H1 (cell line): ENCODE results near the gene TMEM30A. TPM values are rescaled to one million over a fixed set of nuclear protein-coding genes. Genes with fewer than 3 reads are reported as not detected.

Experiments used
- BACH1 ChIP-seq: IDR thresholded peaks from 2 replicates; pipeline ENCODE4 v1.6.1; 2012; ENCODE audit warnings: low read length, improper control_type of control experiment
- EGR1 ChIP-seq: IDR thresholded peaks from 2 replicates; pipeline ENCODE4 v1.6.1; 2011; ENCODE audit warnings: low read depth, low read length, borderline replicate concordance
- EZH2 ChIP-seq: fragments of 200-600 bp; sonication (generic); IDR thresholded peaks from 2 replicates; pipeline ENCODE4 v1.7.1; 2012; ENCODE audit warnings: low read depth, mild to moderate bottlenecking, moderate library complexity, low read length, inconsistent platforms; ENCODE audit not compliant: severe bottlenecking
- HDAC6 ChIP-seq: IDR thresholded peaks from one replicate; pipeline ENCODE4 v1.7.1; 2012; ENCODE audit warnings: low read depth, mild to moderate bottlenecking, inconsistent platforms, low read length, moderate library complexity
- RAD21 ChIP-seq, 2 experiments: IDR thresholded peaks in 1 of 2; conservative IDR thresholded peaks in 1 of 2; 2 replicates each; pipeline ENCODE4 v1.6.1; 2011; ENCODE audit warnings: low read depth in 2 of 2, low read length in 2 of 2, improper control_type of control experiment in 1 of 2, inconsistent platforms in 1 of 2, mild to moderate bottlenecking in 1 of 2, moderate library complexity in 1 of 2
- TEAD4 ChIP-seq: IDR thresholded peaks from 2 replicates; pipeline ENCODE4 v1.6.1; 2012; ENCODE audit warnings: low read depth, low read length, inconsistent platforms, mixed read lengths
- polyA plus RNA-seq, 7 experiments: library from polyadenylated mRNA; depleted of rRNA in 3 of 7; stranded (reverse) in 5 of 7; unstranded in 2 of 7; fragments of >200 nt in 5 of 7; fragments of 200-250 nt in 2 of 7; gene quantifications; 1 replicate in 5 of 7; 2 replicates in 1 of 7; 4 replicates in 1 of 7; pipeline versions ENCODE4 v1.2.1 to v1.2.3, GENCODE V29; 2011 to 2013; ENCODE audit warnings: missing spikeins in 2 of 7, mixed read lengths in 2 of 7
- total RNA-seq: library from RNA; stranded (reverse); fragmentation: NEBNext Ultra II Directional; extraction: Animal tissue kit (Norgen Biotek cat#: 25700); gene quantifications from 2 replicates; pipeline ENCODE4 v1.2.1, GENCODE V29; 2021
- TF ChIP-seq, protein P1 (sequence below): fragments of 300-600 bp; sonication (generic); IDR thresholded peaks from 2 replicates; pipeline ENCODE4 v1.7.1; 2012; ENCODE audit warnings: low read length, moderate library complexity, mild to moderate bottlenecking, inconsistent platforms; ENCODE audit not compliant: insufficient replicate concordance
- TF ChIP-seq, protein P2 (sequence below): IDR thresholded peaks from 2 replicates; pipeline ENCODE4 v1.6.1; 2012; ENCODE audit warnings: inconsistent platforms

TMEM30A gene
- total and polyA plus RNA-seq, 2 of the 8 experiments (the other 6 are each of a cell fraction or from before 2014, with no cell fraction given): 10.5 to 71.0 TPM

DNA sequence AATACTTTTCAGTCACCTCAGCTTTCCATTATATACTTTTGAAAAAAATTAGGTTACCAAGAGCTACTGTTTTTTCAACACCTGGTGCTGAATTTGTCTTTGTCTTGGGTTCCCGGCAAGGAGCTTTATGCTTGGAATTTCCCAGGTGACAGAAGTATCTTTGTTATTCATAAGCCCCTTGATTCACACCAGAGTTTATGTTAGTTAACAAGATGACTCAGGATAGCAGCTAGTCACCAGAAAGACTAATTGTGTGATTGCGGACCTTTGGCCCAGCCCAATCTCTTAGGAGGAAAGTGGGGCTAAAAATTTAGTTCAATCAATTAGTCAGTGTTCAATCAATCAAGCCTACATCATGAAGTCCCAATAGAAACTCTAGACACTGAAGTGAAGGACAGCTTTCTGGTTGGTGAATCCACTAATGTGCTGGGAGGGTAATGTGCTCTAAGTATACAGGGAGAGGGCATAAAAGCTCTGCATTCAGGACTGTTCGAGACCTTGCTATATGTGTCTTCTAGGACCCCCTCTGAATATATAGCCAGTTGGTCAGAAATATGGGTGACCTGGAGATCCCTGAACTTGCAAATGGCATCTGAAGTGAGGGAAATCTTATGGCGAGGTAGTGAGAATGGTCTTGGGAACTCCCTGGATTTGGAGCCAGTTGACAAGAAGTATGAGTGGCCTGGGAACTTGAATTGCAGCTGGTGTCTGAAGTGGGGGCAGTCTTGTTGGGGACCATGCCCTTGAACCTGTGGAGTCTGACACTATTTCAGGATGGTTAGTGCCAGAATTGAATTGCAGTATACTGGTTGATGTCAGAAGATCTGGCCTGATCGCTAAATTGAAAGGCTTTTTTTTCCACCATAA, 16.2 kb downstream of the TMEM30A start (continued):
- TF ChIP-seq, protein P1, sequence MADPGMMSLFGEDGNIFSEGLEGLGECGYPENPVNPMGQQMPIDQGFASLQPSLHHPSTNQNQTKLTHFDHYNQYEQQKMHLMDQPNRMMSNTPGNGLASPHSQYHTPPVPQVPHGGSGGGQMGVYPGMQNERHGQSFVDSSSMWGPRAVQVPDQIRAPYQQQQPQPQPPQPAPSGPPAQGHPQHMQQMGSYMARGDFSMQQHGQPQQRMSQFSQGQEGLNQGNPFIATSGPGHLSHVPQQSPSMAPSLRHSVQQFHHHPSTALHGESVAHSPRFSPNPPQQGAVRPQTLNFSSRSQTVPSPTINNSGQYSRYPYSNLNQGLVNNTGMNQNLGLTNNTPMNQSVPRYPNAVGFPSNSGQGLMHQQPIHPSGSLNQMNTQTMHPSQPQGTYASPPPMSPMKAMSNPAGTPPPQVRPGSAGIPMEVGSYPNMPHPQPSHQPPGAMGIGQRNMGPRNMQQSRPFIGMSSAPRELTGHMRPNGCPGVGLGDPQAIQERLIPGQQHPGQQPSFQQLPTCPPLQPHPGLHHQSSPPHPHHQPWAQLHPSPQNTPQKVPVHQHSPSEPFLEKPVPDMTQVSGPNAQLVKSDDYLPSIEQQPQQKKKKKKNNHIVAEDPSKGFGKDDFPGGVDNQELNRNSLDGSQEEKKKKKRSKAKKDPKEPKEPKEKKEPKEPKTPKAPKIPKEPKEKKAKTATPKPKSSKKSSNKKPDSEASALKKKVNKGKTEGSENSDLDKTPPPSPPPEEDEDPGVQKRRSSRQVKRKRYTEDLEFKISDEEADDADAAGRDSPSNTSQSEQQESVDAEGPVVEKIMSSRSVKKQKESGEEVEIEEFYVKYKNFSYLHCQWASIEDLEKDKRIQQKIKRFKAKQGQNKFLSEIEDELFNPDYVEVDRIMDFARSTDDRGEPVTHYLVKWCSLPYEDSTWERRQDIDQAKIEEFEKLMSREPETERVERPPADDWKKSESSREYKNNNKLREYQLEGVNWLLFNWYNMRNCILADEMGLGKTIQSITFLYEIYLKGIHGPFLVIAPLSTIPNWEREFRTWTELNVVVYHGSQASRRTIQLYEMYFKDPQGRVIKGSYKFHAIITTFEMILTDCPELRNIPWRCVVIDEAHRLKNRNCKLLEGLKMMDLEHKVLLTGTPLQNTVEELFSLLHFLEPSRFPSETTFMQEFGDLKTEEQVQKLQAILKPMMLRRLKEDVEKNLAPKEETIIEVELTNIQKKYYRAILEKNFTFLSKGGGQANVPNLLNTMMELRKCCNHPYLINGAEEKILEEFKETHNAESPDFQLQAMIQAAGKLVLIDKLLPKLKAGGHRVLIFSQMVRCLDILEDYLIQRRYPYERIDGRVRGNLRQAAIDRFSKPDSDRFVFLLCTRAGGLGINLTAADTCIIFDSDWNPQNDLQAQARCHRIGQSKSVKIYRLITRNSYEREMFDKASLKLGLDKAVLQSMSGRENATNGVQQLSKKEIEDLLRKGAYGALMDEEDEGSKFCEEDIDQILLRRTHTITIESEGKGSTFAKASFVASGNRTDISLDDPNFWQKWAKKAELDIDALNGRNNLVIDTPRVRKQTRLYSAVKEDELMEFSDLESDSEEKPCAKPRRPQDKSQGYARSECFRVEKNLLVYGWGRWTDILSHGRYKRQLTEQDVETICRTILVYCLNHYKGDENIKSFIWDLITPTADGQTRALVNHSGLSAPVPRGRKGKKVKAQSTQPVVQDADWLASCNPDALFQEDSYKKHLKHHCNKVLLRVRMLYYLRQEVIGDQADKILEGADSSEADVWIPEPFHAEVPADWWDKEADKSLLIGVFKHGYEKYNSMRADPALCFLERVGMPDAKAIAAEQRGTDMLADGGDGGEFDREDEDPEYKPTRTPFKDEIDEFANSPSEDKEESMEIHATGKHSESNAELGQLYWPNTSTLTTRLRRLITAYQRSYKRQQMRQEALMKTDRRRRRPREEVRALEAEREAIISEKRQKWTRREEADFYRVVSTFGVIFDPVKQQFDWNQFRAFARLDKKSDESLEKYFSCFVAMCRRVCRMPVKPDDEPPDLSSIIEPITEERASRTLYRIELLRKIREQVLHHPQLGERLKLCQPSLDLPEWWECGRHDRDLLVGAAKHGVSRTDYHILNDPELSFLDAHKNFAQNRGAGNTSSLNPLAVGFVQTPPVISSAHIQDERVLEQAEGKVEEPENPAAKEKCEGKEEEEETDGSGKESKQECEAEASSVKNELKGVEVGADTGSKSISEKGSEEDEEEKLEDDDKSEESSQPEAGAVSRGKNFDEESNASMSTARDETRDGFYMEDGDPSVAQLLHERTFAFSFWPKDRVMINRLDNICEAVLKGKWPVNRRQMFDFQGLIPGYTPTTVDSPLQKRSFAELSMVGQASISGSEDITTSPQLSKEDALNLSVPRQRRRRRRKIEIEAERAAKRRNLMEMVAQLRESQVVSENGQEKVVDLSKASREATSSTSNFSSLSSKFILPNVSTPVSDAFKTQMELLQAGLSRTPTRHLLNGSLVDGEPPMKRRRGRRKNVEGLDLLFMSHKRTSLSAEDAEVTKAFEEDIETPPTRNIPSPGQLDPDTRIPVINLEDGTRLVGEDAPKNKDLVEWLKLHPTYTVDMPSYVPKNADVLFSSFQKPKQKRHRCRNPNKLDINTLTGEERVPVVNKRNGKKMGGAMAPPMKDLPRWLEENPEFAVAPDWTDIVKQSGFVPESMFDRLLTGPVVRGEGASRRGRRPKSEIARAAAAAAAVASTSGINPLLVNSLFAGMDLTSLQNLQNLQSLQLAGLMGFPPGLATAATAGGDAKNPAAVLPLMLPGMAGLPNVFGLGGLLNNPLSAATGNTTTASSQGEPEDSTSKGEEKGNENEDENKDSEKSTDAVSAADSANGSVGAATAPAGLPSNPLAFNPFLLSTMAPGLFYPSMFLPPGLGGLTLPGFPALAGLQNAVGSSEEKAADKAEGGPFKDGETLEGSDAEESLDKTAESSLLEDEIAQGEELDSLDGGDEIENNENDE: peak; percentile 60
- TF ChIP-seq EZH2 (no peak), TEAD4 (peak; percentile 83; the same call in 1 of the 2 replicates), HDAC6 (no peak), RAD21 (IDR thresholded peaks at IDR 0.05 in 1 of 2, conservative IDR thresholded peaks at IDR 0.05 in 1 of 2; ENCODE audit: low read depth in 2 of 2, low read length in 2 of 2) (no peak), BACH1 (peak; percentile 29; the same call in 1 of the 2 replicates), EGR1 (no peak)
- TF ChIP-seq, protein P2, sequence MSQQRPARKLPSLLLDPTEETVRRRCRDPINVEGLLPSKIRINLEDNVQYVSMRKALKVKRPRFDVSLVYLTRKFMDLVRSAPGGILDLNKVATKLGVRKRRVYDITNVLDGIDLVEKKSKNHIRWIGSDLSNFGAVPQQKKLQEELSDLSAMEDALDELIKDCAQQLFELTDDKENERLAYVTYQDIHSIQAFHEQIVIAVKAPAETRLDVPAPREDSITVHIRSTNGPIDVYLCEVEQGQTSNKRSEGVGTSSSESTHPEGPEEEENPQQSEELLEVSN: no peak
